ENCODE results near the gene NPAS1.
"Not testable (repeated sequence)": the region's sequence is repeated elsewhere in the genome, so short reads cannot be mapped to it uniquely, and the experiment has no call there.

Gene NPAS1

GRCh38 chr19:47005164-47005641 lies 14.4 kb upstream of the NPAS1 start:
- no peak for TF ChIP-seq CTCF (IDR thresholded peaks at IDR 0.05; ENCODE audit: low read length, missing control alignments)
- no peak overlapping the region for H3K4me3 ChIP-seq (replicated peaks; ENCODE audit: low read depth, low read length)
- DNase-seq (ENCODE audit: low read depth): no peak

- no peak overlapping the region for H3K4me3 ChIP-seq (replicated peaks; ENCODE audit: low read depth, low read length)
- no peak for DNase-seq (ENCODE audit: low read depth)
- no peak for TF ChIP-seq CTCF (IDR thresholded peaks at IDR 0.05; ENCODE audit: low read length, missing control alignments)
These were observed 13.8 kb upstream of the NPAS1 start for GRCh38 chr19:47005873-47006272.

DNA sequence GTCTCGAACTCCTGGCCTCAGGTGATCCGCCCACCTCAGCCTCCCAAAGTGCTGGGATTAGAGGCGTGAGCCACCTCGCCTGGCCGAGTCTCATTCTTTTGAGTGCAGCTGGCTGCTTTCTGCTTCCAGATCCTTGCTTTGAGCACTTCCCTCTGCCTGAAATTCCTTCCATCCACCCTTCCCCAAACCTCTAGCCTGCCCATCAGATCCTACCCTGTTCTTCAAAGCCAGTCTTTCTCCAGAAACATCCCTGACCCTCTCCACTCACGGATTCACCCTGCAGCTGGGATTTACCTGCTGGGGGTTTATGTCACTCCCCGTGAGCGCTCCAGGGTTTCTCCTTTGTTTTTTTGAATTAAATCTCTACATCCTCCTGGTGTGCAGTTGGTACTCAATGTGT lies 13.1 kb upstream of the NPAS1 start:
- DNase-seq (ENCODE audit: low read depth): no peak
- TF ChIP-seq CTCF (IDR thresholded peaks at IDR 0.05; ENCODE audit: low read length, missing control alignments): no peak
- H3K4me3 ChIP-seq (replicated peaks; ENCODE audit: low read depth, low read length): no peak overlapping the region

DNA sequence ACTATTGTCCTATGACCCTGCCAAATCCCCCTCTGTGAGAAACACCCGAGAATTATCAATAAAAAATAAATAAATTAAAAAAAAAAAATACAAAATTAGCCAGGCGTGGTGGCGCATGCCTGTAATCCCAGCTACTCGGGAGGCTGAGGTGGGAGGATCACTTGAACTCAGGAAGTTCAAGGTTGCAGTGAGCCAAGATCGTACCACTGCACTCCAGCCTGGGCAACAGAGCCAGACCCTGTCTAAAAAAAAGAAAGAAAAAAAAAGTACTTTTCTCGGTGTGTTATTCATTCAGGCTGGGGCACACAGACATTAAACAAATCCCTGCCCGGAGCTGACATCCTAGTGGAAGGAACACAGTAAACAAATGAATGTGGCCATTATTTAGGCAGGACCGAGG lies 9.1 kb upstream of the NPAS1 start:
- DNase-seq (ENCODE audit: low read depth); H3K4me3 ChIP-seq (replicated peaks; ENCODE audit: low read depth, low read length): not testable (repeated sequence)

- TF ChIP-seq CTCF (IDR thresholded peaks at IDR 0.05; ENCODE audit: low read length, missing control alignments): no peak
- H3K4me3 ChIP-seq (replicated peaks; ENCODE audit: low read depth, low read length): no peak overlapping the region
- DNase-seq (ENCODE audit: low read depth): no peak
These were observed 7.0 kb upstream of the NPAS1 start for GRCh38 chr19:47012617-47013016.

DNA sequence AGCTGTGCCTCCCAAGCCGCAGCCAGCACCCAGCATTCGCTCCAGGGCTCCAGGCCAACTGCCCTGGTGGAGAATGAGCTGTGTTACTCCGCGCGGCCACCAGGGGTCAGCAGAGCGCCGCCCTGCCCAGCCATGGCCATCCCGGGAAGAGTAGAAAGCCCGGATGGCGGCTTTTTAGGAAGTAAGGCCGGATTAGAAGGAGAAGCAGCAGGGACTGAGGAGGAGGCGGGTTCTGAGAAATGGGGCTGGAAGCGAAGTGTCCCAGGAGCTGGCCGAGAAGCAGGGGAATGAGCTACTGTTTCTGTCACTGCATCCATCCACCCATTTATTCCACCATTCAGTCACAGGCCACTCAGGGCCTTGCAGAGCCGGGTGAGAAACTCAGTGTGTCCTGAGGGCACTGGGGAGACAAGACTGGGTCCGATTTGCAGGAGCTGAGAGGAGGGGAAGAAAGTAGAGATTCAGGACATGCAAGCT lies 6.6 kb upstream of the NPAS1 start:
- H3K4me3 ChIP-seq (replicated peaks; ENCODE audit: low read depth, low read length): no peak overlapping the region
- TF ChIP-seq CTCF (IDR thresholded peaks at IDR 0.05; ENCODE audit: low read length, missing control alignments): peak; percentile 89
- DNase-seq (ENCODE audit: low read depth): peak; percentile 73

DNA sequence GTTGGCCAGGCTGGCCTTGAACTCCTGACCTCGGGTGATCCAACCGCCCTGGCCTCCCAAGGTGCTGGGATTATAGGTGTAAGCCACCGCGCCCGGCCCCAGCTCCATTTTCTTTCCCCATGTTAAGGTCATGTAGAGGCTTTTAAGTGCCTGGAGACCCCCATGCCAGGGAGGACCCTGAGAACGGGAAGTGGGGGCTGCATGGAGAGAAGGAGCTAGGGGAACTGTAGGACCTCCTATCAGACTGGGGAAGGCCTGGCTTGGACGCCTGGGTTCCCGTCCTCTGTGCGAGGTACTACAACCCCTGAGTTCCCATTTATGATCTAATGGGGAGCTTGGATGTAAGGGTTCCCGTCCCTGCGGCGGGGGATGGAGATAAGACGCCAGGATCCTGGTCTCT lies 714 bp upstream of the NPAS1 start:
- DNase-seq (ENCODE audit: low read depth): no peak
- H3K4me3 ChIP-seq (replicated peaks; ENCODE audit: low read depth, low read length): no peak overlapping the region
- TF ChIP-seq CTCF (IDR thresholded peaks at IDR 0.05; ENCODE audit: low read length, missing control alignments): no peak

Data from fibroblast of pulmonary artery (primary cell).